ENCODE measurements around the gene SLC4A1. TPM values are rescaled to one million over a fixed set of nuclear protein-coding genes. Genes with fewer than 3 reads are reported as not detected.

The SLC4A1 gene
- total RNA-seq, 2 donors from 2014 or later = 0.56 TPM; not detected in 1

DNA sequence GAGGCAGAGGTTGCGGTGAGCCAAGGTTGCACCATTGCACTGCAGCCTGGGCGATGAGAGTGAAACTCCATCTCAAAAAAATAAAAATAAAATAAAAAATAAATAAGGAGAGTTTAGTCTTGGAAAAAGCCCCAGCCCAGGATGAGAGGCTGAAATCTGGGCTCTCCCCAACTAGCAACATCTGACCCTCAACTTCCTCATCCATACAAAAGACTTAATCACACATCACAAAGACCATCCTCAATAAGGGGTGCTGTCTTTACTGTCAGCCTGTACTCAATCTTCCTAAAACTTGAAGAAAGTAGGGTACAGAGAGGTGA lies 11.4 kb upstream of the SLC4A1 start:
- ATAC-seq (ENCODE audit: insufficient number of reproducible peaks, low FRiP score, low read depth) = no peak

DNA sequence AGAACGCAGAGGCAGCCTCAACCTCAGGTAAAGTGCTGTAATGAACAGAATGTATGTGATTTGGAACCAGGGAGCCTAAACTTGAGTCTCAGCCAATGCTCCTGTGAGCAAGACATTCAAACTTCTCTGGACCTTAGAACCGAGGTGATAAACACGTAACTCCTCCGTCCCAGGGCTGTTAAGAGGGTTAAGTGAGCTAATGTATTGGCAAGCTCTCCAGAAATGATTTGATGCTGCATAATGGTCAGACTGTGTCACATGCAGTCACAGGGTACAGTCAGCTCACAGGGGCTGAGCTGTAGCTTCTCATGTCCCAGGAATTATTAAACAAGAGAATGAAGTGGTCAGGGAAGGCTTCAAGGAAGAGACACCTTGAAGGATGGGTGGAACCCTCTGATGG lies 10.0 kb upstream of the SLC4A1 start:
- Histone ChIP-seq H3K4me1 (ENCODE audit: control insufficient read depth in 1 of 2, low read depth in 2 of 2) (no peaks in the 10 kb centered on the region), H3K27ac (no peak overlapping the region), H3K27me3 (replicated peaks; ENCODE audit: insufficient read depth) (no peaks in the 10 kb centered on the region), H3K4me3 (no peak overlapping the region), H3K9me3 (no peaks in the 10 kb centered on the region), H3K36me3 (no peaks in the 10 kb centered on the region)
- no peak for TF ChIP-seq CTCF (IDR thresholded peaks at IDR 0.05)
- ATAC-seq (ENCODE audit: insufficient number of reproducible peaks, low FRiP score, low read depth) (no peak), DNase-seq (ENCODE audit: low spot score) (no peak)

More for the DNA sequence above, 11.4 kb upstream of the SLC4A1 start:
- DNase-seq (ENCODE audit: low spot score) = no peak
- H3K9me3 ChIP-seq = no peaks in the 10 kb centered on the region
- H3K36me3 ChIP-seq = no peaks in the 10 kb centered on the region
- TF ChIP-seq CTCF (IDR thresholded peaks at IDR 0.05) = no peak
- H3K27me3 ChIP-seq (replicated peaks; ENCODE audit: insufficient read depth) = no peaks in the 10 kb centered on the region
- no peaks in the 10 kb centered on the region for H3K4me1 ChIP-seq (ENCODE audit: control insufficient read depth in 1 of 2, low read depth in 2 of 2)
- H3K27ac ChIP-seq = peak overlapping the region in 1 of 2 donors; percentile 17
- H3K4me3 ChIP-seq = no peak overlapping the region

GRCh38 chr17:44273607-44274006 lies 5.7 kb upstream of the SLC4A1 start:
- TF ChIP-seq CTCF (IDR thresholded peaks at IDR 0.05) = no peak
- Histone ChIP-seq H3K27ac (no peak overlapping the region), H3K9me3 (no peaks in the 10 kb centered on the region)

GRCh38 chr17:44272954-44273353 lies 5.0 kb upstream of the SLC4A1 start:
- Histone ChIP-seq H3K27ac (no peak overlapping the region), H3K27me3 (replicated peaks; ENCODE audit: insufficient read depth) (no peaks in the 10 kb centered on the region), H3K4me1 (ENCODE audit: control insufficient read depth in 1 of 2, low read depth in 2 of 2) (no peaks in the 10 kb centered on the region), H3K9me3 (no peaks in the 10 kb centered on the region), H3K36me3 (no peaks in the 10 kb centered on the region), H3K4me3 (no peak overlapping the region)
- TF ChIP-seq CTCF (IDR thresholded peaks at IDR 0.05) = no peak
- no peak for ATAC-seq (ENCODE audit: insufficient number of reproducible peaks, low FRiP score, low read depth)
- DNase-seq (ENCODE audit: low spot score) = no peak

More at GRCh38 chr17:44273607-44274006, 5.7 kb upstream of the SLC4A1 start:
- no peaks in the 10 kb centered on the region for H3K36me3 ChIP-seq
- no peaks in the 10 kb centered on the region for H3K27me3 ChIP-seq (replicated peaks; ENCODE audit: insufficient read depth)
- no peaks in the 10 kb centered on the region for H3K4me1 ChIP-seq (ENCODE audit: control insufficient read depth in 1 of 2, low read depth in 2 of 2)
- ATAC-seq (ENCODE audit: insufficient number of reproducible peaks, low FRiP score, low read depth) (no peak), DNase-seq (ENCODE audit: low spot score) (no peak)
- no peak overlapping the region for H3K4me3 ChIP-seq

DNA sequence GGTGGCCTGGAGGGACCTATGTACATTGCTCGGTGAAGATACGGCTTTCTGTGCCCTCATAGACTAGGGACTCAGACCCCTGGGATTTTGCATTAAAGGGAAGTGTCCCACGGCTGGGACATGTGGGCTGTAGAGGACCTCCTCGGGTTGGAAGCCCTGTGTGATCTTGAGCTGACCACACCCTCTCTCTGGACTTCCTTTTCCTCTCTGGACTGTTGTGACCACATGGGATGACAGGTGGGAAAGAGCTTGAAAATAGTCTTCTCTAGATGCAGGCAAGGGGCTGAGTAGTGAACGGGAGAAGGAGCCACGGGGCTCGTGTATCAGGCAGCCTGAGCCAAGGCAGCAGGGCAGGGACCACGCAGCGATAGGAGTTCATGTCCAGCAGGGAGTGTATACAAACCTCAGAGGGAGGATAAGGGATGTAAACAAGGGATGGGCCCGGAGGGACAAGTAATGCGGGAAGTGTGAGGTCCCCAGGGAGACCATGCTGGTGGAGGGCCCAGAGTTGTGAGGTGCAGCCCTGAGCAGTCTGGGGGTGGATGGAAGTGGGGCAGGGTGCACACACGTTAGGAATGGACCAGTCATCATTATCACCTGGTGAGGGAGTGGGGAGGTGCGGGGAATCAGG lies 4.5 kb upstream of the SLC4A1 start:
- TF ChIP-seq CTCF (IDR thresholded peaks at IDR 0.05) = no peak
- no peak for DNase-seq (ENCODE audit: low spot score)
- Histone ChIP-seq H3K27ac (no peak overlapping the region), H3K4me1 (ENCODE audit: control insufficient read depth in 1 of 2, low read depth in 2 of 2) (no peaks in the 10 kb centered on the region), H3K9me3 (no peaks in the 10 kb centered on the region), H3K4me3 (no peak overlapping the region), H3K36me3 (no peaks in the 10 kb centered on the region), H3K27me3 (replicated peaks; ENCODE audit: insufficient read depth) (no peaks in the 10 kb centered on the region)
- no peak for ATAC-seq (ENCODE audit: insufficient number of reproducible peaks, low FRiP score, low read depth)
